Colonic mucosa (tissue), 4 donors: ENCODE measurements around the gene KRTAP10-3. TPM values are rescaled to one million over a fixed set of nuclear protein-coding genes. Genes with fewer than 3 reads are reported as not detected.

ENCODE experiments used
- DNase-seq: peaks from one replicate; pipeline ENCODE4 v3.0.0-alpha.2; 2020
- H3K27ac ChIP-seq: fragments of 200-600 bp; one replicate; pipeline ENCODE4 v1.8.0; 2021
- H3K27me3 ChIP-seq: fragments of 200-600 bp; one replicate; pipeline ENCODE4 v1.8.0; 2021
- H3K36me3 ChIP-seq: fragments of 200-600 bp; one replicate; pipeline ENCODE4 v1.8.0; 2021
- H3K4me1 ChIP-seq: fragments of 200-600 bp; one replicate; pipeline ENCODE4 v1.8.0; 2021; ENCODE audit warnings: mild to moderate bottlenecking
- H3K4me3 ChIP-seq: fragments of 200-600 bp; one replicate; pipeline ENCODE4 v1.8.0; 2021
- H3K9ac ChIP-seq, 2 donors: one replicate each; pipeline ENCODE4 v1.7.0; 2013; ENCODE audit warnings: control low read depth in 2 of 2, low read depth in 2 of 2, low read length in 2 of 2
- H3K9me3 ChIP-seq: fragments of 200-600 bp; one replicate; pipeline ENCODE4 v1.8.0; 2021
- intact Hi-C: fragments of 100-400 bp; cut with DNase I; formaldehyde crosslinking; loops from one replicate; pipeline ENCODE4 v1.14.1; 2022
- total RNA-seq, 2 donors: library from RNA; stranded (reverse); fragmentation: NEBNext Ultra II Directional in 1 of 2; extraction: Animal tissue kit (Norgen Biotek cat#: 25700) in 1 of 2; gene quantifications; one replicate each; pipeline ENCODE4 v1.2.1, GENCODE V29; 2021
- TF ChIP-seq, protein P1 (sequence below): fragments of 200-600 bp; IDR thresholded peaks from one replicate; pipeline ENCODE4 v1.8.0; 2022; ENCODE audit warnings: antibody characterized with exemption, mild to moderate bottlenecking
- donor health status: healthy.
- donor health status: DM: no; HTN: no; CAD: no.
- donor health status: DM: no; HTN: no; CAD: no.

The KRTAP10-3 gene
- total RNA-seq, 2 donors from 2014 or later: not detected

GRCh38 chr21:44569861-44570517 lies 11.4 kb upstream of the KRTAP10-3 start:
- H3K27ac ChIP-seq: no peak overlapping the region
- H3K9ac ChIP-seq: no peak overlapping the region
- H3K4me1 ChIP-seq: no peaks in the 10 kb centered on the region
- TF ChIP-seq, protein P1, sequence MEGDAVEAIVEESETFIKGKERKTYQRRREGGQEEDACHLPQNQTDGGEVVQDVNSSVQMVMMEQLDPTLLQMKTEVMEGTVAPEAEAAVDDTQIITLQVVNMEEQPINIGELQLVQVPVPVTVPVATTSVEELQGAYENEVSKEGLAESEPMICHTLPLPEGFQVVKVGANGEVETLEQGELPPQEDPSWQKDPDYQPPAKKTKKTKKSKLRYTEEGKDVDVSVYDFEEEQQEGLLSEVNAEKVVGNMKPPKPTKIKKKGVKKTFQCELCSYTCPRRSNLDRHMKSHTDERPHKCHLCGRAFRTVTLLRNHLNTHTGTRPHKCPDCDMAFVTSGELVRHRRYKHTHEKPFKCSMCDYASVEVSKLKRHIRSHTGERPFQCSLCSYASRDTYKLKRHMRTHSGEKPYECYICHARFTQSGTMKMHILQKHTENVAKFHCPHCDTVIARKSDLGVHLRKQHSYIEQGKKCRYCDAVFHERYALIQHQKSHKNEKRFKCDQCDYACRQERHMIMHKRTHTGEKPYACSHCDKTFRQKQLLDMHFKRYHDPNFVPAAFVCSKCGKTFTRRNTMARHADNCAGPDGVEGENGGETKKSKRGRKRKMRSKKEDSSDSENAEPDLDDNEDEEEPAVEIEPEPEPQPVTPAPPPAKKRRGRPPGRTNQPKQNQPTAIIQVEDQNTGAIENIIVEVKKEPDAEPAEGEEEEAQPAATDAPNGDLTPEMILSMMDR: no peak
- H3K27me3 ChIP-seq: no peaks in the 10 kb centered on the region
- no peaks in the 10 kb centered on the region for H3K9me3 ChIP-seq
- H3K4me3 ChIP-seq: no peak overlapping the region
- intact Hi-C loops: no loop called here
- no peak for DNase-seq
- no peaks in the 10 kb centered on the region for H3K36me3 ChIP-seq

DNA sequence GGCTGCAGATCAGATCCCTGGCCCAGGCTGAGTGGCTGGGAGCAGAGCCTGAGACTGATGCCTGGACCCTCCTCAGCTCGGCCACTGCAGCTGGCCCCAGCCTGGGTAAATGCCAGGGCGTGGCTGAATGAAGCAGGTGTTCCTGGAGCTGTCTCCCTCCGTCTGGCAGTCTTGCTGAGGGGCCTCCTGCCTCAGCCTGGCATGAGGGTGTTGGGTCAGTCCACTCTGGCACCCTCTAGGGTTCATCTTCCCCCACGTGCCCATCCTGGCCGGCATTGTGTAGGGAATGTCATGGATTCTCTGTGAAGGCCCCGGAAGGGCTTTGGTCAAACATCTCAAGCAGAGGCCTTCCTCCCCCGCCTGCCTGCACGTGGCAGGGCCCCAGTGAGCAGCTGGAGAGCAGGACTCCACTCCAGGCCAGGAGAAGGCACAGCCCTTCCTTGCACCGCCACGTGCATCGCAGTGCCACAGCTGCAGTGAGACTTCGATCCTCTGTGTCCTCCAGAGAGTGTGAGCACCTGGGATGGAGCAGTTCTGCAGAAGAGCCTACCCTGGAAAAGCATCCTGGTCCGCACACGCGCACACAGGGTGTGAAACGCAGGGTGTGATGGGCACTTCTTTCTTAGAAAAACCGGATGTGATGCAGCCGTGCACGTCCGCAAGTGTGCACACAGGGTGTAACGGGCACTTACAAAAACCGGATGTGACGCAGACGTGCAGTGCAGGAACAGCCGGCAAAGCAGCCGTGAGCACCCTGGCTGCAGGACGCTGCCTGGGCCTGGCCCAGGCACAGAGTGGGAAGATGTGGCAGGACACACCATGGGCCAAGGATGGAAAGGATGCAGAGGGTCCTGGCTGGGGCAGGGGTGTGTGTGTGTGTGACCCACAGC lies 10.3 kb upstream of the KRTAP10-3 start:
- DNase-seq: no peak
- H3K9me3 ChIP-seq: no peaks in the 10 kb centered on the region
- TF ChIP-seq, protein P1: no peak
- H3K36me3 ChIP-seq: no peaks in the 10 kb centered on the region
- intact Hi-C loops: no loop called here
- H3K4me3 ChIP-seq: no peak overlapping the region
- no peaks in the 10 kb centered on the region for H3K4me1 ChIP-seq
- no peaks in the 10 kb centered on the region for H3K27me3 ChIP-seq
- no peak overlapping the region for H3K27ac ChIP-seq
- no peak overlapping the region for H3K9ac ChIP-seq

DNA sequence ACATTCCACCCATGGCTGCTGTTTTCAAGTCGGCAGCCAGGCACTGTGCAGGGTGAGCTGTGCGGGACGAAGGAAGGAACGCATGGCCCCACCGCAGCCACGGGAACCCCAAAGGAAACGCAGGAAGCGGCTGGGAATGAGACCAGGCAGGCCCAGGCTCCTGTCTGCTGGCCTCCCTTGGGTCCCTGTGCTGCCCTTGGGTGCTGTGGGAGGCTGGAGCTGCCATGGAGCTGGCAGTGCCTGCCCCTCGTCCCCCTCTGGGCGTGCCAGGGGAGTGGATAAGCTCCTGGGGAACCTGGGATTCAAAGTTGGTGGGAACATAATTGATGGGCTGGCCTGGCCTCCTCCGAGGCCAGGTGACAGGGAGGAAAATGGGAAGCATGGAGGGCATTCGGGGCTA lies 9.7 kb upstream of the KRTAP10-3 start:
- H3K36me3 ChIP-seq: no peaks in the 10 kb centered on the region
- no peak for DNase-seq
- intact Hi-C loops: no loop called here
- no peaks in the 10 kb centered on the region for H3K9me3 ChIP-seq
- no peak overlapping the region for H3K4me3 ChIP-seq
- no peak overlapping the region for H3K27ac ChIP-seq
- H3K9ac ChIP-seq: no peak overlapping the region
- TF ChIP-seq, protein P1: no peak
- H3K27me3 ChIP-seq: no peaks in the 10 kb centered on the region
- no peaks in the 10 kb centered on the region for H3K4me1 ChIP-seq

- no peaks in the 10 kb centered on the region for H3K9me3 ChIP-seq
- no peak overlapping the region for H3K27ac ChIP-seq
- no peaks in the 10 kb centered on the region for H3K4me1 ChIP-seq
- intact Hi-C loops: no loop called here
- no peak overlapping the region for H3K4me3 ChIP-seq
- TF ChIP-seq, protein P1: no peak
- no peaks in the 10 kb centered on the region for H3K27me3 ChIP-seq
- no peak overlapping the region for H3K9ac ChIP-seq
- no peaks in the 10 kb centered on the region for H3K36me3 ChIP-seq
- no peak for DNase-seq
Measured at GRCh38 chr21:44567481-44568171, 9.0 kb upstream of the KRTAP10-3 start.

DNA sequence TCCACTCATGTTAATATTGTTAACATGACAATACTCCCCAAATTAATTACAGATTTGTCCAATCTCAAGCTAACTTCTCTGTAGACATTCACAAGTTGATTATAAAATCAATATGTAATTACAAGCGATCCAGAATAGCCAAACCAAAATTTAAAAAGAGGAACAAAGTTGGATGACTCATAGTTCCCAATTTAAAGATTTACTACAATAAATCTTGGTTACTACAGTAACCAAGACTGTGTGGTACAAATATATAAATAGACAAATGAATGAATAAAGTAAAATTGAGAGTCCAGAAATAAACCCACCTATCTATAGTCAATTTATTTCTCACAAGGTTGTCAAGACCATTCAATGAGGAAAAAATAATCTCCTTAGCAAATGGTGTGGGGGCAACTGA lies 7.8 kb upstream of the KRTAP10-3 start:
- H3K27me3 ChIP-seq: no peaks in the 10 kb centered on the region
- no peak overlapping the region for H3K9ac ChIP-seq
- no peak for DNase-seq
- H3K36me3 ChIP-seq: no peaks in the 10 kb centered on the region
- TF ChIP-seq, protein P1: no peak
- no peaks in the 10 kb centered on the region for H3K9me3 ChIP-seq
- H3K4me3 ChIP-seq: no peak overlapping the region
- no peaks in the 10 kb centered on the region for H3K4me1 ChIP-seq
- intact Hi-C loops: no loop called here
- no peak overlapping the region for H3K27ac ChIP-seq
